AG20443 (cell line): ENCODE results near the gene RAMP3.
"Not testable (repeated sequence)": the region's sequence is repeated elsewhere in the genome, so short reads cannot be mapped to it uniquely, and the experiment has no call there.

Experiments used
- DNase-seq: peaks from one replicate; pipeline ENCODE4 v3.0.0; 2012; ENCODE audit warnings: low spot score, mixed read lengths

The RAMP3 gene

GRCh38 chr7:45132708-45133320, 24.8 kb upstream of the RAMP3 start:
- DNase-seq: no peak

- no peak for DNase-seq
Measured at GRCh38 chr7:45133352-45133751, 24.2 kb upstream of the RAMP3 start.

- no peak for DNase-seq
Measured at GRCh38 chr7:45133877-45134276, 23.7 kb upstream of the RAMP3 start.

GRCh38 chr7:45136106-45137060, 21.2 kb upstream of the RAMP3 start:
- peak; percentile 86 for DNase-seq

GRCh38 chr7:45138433-45139267, 18.9 kb upstream of the RAMP3 start:
- no peak for DNase-seq

GRCh38 chr7:45140827-45141226, 16.8 kb upstream of the RAMP3 start:
- DNase-seq: no peak

- DNase-seq: peak; percentile 44
Measured at GRCh38 chr7:45143616-45144015, 14.0 kb upstream of the RAMP3 start.

- no peak for DNase-seq
Measured at GRCh38 chr7:45145881-45146280, 11.7 kb upstream of the RAMP3 start.

GRCh38 chr7:45146531-45147379, 10.8 kb upstream of the RAMP3 start:
- no peak for DNase-seq

GRCh38 chr7:45147858-45148652, 9.5 kb upstream of the RAMP3 start:
- DNase-seq: no peak

- no peak for DNase-seq
Measured at GRCh38 chr7:45148653-45148973, 9.0 kb upstream of the RAMP3 start.

GRCh38 chr7:45149606-45150005, 8.0 kb upstream of the RAMP3 start:
- no peak for DNase-seq

GRCh38 chr7:45150199-45150598, 7.4 kb upstream of the RAMP3 start:
- no peak for DNase-seq

GRCh38 chr7:45151131-45151684, 6.4 kb upstream of the RAMP3 start:
- no peak for DNase-seq

GRCh38 chr7:45151967-45152366, 5.6 kb upstream of the RAMP3 start:
- no peak for DNase-seq

- no peak for DNase-seq
Measured at GRCh38 chr7:45153233-45153632, 4.4 kb upstream of the RAMP3 start.

GRCh38 chr7:45153861-45154260, 3.7 kb upstream of the RAMP3 start:
- not testable (repeated sequence) for DNase-seq

GRCh38 chr7:45155357-45155900, 2.2 kb upstream of the RAMP3 start:
- DNase-seq: no peak

- no peak for DNase-seq
Measured at GRCh38 chr7:45155941-45156340, 1.6 kb upstream of the RAMP3 start.
